ENCODE results near the gene ZNF182.
"Not testable (repeated sequence)": the region's sequence is repeated elsewhere in the genome, so short reads cannot be mapped to it uniquely, and the experiment has no call there.

ZNF182 gene

DNA sequence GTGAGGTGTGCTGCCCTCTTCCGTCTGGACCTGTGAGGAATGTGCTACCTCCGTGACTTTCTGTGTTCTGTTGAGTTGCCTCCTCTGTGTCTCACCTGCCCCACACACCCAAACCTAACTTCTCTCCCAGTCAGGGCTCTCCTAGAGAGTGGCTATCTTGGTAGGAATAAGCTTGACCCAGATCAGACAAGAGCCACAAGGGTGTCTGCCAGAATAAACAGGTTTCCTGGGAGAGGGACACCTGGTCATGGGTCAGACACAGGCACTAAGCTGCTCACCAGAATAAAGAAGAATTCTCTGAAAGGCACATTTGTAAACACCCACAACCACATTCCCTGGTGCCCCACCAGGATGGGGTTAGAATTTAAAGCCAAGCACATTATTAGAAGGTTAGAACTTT is 11.1 kb downstream of the ZNF182 start:
- no peak for DNase-seq

- no peak for DNase-seq
Measured at GRCh38 chrX:47992095-47992380, 11.8 kb downstream of the ZNF182 start.

- DNase-seq: no peak
Measured at GRCh38 chrX:47991263-47992094, 12.3 kb downstream of the ZNF182 start.

DNA sequence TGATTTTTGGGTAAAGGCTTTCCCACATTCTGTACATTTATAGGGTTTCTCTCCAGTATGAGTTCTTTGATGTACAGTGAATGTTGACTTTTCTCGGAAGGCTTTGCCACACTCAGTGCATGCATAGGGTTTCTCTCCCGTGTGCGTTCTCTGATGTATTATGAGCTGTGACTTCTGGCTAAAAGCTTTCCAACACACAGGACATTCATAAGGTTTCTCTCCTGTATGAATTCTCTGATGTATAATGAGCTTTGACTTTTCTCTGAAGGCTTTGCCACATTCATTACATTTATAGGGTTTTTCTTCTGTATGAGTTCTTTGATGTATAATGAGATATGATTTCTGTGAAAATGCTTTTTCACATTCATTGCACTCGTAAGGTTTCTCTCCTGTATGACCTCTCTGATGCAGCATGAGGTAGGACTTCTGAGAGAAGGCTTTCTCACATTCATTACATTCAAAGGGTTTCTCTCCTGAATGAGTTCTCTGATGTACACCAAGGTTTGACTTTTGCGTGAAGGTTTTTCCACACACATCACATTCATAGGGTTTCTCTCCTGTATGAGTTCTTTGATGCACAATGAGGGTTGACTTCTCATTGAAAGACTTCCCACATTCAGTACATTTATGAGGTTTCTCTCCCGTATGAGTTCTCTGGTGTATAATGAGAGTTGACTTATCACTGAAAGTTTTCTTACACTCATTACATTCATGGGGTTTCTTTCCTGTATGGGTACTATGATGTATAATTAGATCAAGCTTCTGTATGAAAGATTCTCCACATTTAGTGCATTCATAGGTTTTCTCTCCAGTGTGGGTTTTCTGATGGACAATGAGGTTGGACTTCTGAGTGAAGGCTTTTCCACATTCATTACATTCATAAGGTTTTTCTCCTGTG is 27.3 kb downstream of the ZNF182 start:
- DNase-seq: no peak

DNA sequence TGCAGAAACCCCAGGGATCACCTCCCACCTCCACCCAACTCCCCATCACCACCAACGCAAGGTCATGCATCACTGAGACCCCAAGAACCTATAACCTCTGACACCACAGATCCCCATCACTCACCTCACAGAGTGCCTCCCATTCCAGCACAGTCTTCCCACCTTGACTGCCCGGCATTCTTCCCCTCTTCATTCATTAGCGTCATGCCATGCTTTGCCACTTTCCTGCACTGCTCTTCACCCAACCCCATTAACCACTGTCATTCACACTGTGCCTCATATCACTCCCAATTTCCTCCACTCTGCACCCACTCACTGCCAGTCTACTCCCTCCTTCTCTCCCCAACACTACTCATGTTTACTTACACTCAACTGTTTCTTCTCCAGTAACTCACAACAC is 30.6 kb downstream of the ZNF182 start:
- no peak for DNase-seq

DNA sequence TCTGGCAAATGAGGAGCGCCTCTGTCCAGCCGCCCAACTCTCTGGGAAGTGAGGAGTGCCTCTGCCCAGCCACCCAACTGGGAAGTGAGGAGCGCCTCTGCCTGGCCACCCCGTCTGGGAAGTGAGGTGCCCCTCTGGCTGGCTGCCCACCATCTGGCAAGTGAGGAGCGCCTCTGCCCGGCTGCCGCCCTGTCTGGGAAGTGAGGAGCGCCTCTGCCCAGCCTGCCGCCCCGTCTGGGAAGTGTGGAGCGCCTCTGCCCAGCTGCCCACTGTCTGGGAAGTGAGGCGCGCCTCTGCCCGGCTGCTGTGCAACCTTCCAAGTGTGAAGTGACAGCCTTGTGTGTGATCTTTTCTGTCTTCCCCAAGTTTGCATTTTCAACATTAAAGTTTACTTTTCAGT is 38.3 kb downstream of the ZNF182 start:
- DNase-seq: not testable (repeated sequence)

DNA sequence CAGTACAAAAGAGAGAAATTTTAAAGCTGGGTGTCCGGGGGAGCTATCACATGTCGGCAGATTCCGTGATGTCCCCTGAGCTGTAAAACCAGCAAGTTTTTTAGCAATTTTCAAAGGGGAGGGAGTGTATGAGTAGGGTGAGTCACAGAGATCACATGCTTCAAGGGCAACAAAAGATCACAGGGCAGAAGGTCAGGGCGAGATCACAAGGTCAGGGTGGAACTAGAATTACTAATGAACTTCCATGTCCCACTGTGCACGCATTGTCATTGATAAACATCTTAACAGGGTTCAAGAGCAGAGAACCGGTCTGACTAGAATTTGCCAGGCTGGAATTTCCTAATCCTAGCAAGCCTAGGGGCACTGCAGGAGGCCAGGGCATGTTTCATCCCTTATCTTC is 42.0 kb downstream of the ZNF182 start:
- DNase-seq: not testable (repeated sequence)

- DNase-seq: no peak
Measured at GRCh38 chrX:47960406-47960805, 43.4 kb downstream of the ZNF182 start.

DNA sequence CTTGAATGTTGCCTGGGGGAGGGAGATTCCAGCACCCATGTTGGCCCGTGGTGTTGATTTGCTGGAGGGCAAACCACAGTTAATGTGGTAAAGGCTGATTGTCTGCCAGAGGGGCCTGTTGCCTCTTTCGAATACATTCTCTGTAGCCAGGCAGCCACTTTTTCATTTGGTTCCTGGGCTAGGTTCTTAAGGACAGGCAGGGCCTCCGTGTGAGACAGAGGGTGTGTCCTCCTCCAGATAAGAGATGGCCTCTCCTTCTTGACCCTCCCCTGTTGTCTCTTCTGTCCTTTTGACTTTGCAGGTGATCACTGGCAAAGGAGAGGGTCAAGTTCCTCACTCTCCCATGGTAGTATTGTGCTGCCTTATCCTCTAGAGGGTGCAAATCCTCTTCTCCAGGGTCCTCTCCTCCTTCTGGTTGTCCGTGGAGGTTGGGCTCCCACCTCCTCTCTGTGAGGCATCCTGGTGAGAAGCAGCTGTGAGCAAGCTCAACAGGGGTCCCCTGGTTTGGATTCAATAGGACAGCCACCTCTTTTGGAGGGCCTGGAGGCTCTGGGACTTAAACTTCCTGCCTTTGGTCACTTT is 44.9 kb downstream of the ZNF182 start:
- DNase-seq: no peak

- not testable (repeated sequence) for DNase-seq
Measured at GRCh38 chrX:47958206-47958605, 45.6 kb downstream of the ZNF182 start.

DNA sequence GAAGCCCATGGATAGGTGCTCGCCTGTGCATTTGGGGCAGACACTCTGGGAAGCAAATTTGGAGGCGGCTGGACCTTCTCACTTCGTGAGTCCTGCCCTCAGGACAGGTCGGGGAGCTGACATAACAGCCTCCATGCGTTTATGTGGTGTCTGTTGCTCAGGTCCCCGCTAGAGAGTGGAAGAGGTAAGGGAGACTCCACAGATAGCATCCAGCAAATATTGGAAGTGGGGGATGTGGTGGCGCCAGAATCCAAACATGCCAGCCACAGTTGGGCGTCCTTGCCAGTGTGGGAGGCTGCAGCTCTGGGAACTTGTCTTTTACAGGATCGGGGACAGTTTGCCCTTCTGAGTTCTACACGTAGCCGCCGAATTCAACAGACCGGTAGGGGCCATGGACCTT is 47.8 kb downstream of the ZNF182 start:
- no peak for DNase-seq

DNA sequence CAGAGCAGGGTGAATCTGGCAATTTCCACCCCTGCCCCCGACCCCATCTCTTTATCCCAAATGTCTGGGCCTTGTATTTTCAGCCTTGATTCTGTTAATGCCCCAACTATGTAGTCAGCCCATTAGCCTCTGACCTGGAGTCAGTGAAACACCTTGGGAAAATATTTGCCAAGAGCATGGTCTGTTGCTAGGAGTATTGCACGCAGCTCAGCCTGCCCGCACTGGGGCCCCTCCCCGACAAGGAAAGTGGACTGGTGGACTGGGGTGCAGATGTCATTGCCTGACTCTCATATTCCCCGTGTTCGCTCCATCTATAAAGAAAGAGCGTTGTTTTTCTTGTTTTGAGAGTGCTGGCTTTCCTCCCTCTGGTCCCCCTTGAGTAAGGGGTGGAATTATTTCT is 48.5 kb downstream of the ZNF182 start:
- DNase-seq: not testable (repeated sequence)

- DNase-seq: no peak
Measured at GRCh38 chrX:47941423-47941822, 62.4 kb downstream of the ZNF182 start.

GRCh38 chrX:47940448-47940847 is 63.3 kb downstream of the ZNF182 start:
- no peak for DNase-seq

DNA sequence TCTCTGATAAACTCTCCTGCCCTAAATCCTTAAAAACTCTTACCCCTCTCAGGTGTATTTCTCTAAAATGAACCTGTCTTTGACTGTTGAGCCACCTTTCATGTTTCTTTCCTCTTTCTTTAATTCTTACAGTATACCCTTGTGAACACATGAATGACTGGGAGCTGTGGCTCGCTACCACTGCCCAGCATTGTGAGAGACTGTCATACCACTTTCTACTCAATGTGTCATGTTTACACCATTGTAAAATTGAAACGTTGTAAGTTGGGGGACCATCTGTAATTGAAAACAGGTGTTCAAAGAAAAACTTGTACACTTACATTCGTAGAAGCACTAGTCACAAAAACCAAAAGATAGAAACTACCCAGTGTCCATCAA is 66.9 kb downstream of the ZNF182 start:
- DNase-seq: no peak

DNA sequence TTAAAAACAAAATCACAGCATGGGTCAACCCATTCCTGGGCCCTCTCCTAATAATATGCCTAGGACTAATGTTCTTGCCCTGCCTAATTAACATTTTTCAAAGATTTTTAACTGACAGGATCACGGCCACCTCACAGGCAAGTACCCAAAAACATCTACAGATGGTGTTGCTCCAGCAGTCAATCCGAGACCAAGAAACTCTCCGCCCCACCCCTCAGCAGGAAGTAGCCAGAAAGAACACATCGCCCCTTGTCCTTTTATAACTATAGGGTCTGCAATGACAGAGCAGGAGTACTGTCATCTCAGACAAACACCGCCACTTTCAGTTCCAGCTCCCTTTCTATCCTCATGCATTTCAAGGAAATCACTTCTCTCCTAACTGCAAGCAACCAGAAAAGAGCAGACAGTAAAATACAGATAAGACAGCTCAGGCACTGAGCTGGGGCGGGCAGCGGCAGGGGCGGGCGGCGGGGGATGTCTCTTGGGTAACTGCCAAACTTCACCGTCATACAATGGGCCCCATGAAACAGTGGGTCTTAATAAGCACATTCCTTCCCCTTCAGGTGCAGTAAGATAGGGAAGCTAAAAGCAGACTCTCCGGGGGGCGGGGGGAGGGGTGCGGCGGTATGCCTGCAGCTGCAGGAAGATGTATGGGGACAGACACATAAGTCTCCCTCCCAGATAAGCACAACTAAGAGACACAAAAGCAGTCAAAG is 67.4 kb downstream of the ZNF182 start:
- DNase-seq: no peak

GRCh38 chrX:47933946-47934345 is 69.8 kb downstream of the ZNF182 start:
- DNase-seq: no peak

DNA sequence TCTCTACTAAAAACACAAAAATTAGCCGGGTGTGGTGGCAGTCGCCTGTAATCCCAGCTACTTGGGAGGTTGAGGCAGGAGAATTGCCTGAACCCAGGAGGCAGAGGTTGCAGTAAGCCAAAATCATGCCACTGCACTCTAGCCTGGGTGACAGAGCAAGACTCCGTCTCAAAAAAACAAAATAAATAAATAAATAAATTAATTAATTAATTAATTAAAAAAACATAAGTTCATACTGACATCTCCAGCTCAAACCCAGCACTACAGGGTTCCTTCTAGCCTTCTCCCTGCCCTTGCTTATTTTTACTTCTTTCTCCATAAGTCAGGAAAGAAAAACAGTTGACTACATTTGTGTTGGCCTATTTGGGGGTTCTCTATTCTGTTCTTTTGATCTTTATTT is 71.8 kb downstream of the ZNF182 start:
- DNase-seq: not testable (repeated sequence)

GRCh38 chrX:47927212-47927611 is 76.6 kb downstream of the ZNF182 start:
- DNase-seq: no peak

All from cerebellar nuclear complex (tissue), 1 donor.